GM19240 (cell line): ENCODE results near the gene ODAM.
"Not testable (repeated sequence)": the region's sequence is repeated elsewhere in the genome, so short reads cannot be mapped to it uniquely, and the experiment has no call there.

Experiments used
- DNase-seq: peaks from one replicate; pipeline ENCODE4 v3.0.0; 2011; ENCODE audit warnings: low spot score; ENCODE audit not compliant: insufficient read length

Gene ODAM, protein sequence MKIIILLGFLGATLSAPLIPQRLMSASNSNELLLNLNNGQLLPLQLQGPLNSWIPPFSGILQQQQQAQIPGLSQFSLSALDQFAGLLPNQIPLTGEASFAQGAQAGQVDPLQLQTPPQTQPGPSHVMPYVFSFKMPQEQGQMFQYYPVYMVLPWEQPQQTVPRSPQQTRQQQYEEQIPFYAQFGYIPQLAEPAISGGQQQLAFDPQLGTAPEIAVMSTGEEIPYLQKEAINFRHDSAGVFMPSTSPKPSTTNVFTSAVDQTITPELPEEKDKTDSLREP

DNA sequence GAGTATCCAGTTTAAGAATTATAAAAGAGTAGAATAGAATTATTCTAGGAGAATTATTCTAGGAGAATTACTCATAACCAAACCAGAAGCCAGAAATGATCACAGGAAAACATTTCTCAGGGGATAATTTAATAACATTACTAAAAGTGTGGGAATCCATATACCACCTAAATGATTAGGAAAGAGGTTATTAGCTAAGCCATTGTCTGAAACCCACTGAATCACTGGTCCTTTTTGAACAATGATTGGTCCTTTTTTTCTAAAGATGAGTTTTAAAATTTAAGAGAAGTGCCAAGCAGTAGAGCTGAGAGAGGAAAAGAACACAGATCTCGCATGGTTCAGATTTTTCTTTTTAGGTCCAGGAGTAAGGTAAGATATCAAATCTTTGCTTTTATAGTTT, at the start of gene ODAM:
ODAM (plus strand) TSS at position 301 of the 400 bp plus-strand sequence. CDS start 819 bp downstream, outside the sequence.
- DNase-seq, result no peak

DNA sequence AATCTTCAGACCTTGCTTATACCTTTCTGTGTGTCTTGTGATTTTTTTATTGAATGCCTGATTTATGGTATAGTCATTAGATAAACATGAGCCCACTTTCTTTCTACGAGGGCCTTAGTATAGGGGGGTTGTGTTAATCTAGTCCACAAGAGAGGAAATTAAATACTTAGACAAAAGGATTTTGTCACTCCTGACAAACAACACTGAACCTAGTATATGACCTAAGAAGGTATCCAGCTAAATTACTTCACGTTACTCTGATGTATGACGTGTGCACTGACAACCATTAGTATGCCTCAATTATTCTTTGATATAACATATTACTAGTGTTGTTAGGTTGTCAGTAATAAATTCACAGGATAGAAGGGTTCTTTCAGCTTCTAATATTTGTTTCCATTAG, 44.3 kb upstream of the ODAM start:
- DNase-seq, result no peak

DNA sequence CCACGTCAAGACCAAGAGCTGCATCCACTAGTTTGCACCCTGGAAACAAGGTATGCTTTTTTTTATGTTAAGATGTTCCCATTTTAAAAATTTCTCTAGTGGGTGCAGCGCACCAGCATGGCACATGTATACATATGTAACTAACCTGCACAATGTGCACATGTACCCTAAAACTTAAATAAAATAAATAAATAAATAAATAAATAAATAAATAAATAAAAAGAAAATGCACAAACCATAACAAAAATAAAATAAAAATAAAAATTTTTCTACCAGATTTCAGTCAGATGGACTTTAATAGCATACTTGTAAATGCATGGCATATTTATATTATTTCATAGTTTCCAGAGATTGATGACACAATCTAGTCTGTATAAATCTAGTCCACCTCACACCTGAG, 43.4 kb upstream of the ODAM start:
- DNase-seq, result no peak

DNA sequence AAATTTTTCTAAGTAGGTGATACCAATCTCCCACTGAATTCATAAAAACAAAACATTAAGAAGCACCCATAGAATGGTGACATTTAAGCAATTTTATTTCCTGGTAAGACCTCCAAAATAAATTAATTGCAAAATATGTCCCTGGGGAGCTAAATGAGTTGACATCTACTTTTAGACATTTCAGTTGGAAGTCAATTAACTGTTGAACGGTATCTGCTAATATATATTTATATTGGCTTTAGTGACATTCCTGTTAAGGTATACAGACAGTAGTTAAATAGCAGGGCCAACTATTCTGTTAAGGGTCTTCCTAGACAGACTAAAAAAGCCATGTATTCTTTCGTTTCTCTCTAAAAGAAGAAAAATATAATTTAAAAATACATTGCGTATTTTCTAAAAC, 41.6 kb upstream of the ODAM start, which contains the start of gene PRR27:
PRR27 (plus strand) TSS at position 301 of the 400 bp plus-strand sequence. CDS start 139 bp downstream, outside the sequence.
- no peak for DNase-seq

DNA sequence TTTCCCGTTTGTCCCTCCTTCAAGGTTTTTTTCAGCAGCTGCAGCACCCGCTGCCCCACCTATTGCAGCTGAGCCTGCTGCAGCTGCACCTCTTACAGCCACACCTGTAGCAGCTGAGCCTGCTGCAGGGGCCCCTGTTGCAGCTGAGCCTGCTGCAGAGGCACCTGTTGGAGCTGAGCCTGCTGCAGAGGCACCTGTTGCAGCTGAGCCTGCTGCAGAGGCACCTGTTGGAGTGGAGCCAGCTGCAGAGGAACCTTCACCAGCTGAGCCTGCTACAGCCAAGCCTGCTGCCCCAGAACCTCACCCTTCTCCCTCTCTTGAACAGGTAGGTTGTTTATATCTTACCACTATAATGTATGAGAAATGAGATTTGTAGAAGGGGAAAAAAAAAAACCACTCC, 36.9 kb upstream of the ODAM start:
- no peak for DNase-seq

DNA sequence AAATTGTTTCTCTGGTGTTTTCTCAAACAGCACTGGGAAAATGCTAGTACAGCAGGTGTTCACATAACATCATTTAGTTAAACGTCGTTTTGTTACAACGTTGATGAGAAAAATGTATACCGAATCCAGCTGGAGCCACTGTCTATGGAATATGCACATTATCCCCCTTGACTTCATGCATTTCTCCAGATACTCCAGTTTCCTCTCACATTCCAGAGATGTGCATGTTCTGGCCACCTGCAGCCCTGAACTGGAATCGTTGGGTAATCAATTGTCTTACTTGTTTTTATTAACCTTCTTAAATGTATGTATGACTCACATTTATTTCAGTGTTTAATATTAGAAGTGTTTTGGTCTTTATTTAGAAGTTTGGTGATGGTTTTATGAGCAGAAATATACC, 18.4 kb upstream of the ODAM start:
- no peak for DNase-seq

DNA sequence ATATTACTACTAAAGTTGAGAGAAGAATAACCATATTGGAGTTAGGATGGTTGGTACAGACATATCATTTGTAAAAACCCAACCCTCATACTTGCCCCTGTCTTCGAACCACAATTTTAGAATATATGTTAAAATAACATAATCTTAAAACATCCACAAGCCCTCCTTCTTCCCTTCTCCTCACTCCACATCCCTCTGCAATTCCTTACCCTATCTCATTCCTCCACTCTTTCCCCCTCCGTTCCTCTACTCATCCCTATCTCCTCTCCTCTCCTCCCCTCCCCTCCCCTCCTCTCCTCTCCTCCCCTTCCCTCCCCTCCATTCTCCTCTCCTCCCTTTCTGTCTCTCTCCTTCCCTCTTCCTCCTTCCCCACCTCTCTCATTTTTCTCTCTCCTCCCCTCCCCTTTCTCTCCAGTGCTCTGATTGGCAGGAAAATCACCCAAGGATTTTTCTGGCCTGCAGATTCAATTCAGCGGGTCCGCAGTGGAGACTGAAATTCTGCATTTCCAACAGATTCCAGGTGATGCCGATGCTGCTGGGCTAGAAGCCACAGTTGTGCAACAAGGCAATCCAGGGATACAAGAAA, 17.4 kb upstream of the ODAM start:
- no peak for DNase-seq

DNA sequence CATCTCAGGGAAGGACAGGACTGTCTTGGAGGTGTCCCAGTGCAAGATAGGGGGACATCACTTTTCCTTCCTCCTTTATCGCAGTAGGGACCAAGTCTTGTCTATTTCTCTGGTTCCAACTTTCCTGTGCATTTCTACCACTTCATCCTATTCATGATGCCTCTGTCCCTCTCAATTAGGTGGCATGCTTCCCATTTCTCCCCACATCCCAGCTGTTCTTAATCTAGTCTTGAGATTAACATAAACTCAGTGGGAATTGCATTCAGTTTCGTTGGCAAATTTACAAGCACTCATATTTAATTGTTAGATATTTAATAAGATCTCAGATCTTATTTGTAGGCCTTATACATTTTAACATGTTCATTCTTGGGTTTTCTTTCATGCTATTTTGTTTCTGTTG, 15.7 kb upstream of the ODAM start:
- no peak for DNase-seq

DNA sequence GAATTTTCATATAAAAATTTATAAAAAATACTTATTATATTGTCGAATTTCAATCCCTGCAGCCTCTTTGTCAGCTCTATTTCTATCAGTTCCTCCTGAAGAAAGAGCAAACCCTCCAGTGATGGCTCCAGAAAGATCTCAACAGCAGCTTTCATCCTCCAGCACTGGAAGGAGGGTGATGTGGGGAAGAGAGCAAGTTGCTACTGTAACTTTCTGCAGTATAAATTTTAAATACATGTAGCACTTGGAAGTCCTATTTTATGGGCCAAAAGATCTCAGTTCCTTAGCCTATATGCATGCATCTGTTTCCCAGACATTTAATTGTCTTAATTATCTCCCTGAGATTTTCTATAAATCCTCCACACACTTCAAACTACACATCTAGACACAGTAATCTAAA, 13.7 kb upstream of the ODAM start:
- DNase-seq, result no peak

DNA sequence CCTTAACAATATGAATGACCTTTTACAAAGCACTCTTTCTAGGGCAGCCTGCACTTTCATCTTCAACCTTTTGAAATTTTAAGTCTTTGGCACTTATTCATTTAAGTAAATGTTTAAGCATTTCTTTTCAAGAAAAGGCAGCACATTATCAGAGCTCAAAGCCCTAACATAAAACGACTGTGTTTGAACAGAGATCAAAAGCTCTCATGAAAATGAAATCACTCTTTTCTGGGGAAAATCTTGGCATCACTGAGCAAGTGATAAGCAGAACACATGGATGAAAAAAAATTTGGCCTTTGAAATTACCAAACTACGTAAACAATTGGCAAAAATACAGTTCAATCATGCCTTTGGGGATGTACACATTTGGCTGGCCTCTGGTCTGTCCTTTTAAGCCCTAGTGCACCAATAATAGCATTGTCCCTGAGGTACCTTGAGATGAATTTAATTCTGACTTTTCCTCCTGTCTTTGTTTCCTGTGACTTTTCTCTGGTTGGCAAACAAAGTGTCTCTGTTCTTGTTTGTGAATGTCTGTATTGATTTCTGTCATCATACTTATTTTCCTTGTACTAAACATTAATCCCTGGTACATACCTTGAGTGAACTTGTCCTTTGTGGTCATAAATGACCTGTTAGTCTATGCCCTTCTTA, 12.9 kb upstream of the ODAM start:
- DNase-seq, result no peak

DNA sequence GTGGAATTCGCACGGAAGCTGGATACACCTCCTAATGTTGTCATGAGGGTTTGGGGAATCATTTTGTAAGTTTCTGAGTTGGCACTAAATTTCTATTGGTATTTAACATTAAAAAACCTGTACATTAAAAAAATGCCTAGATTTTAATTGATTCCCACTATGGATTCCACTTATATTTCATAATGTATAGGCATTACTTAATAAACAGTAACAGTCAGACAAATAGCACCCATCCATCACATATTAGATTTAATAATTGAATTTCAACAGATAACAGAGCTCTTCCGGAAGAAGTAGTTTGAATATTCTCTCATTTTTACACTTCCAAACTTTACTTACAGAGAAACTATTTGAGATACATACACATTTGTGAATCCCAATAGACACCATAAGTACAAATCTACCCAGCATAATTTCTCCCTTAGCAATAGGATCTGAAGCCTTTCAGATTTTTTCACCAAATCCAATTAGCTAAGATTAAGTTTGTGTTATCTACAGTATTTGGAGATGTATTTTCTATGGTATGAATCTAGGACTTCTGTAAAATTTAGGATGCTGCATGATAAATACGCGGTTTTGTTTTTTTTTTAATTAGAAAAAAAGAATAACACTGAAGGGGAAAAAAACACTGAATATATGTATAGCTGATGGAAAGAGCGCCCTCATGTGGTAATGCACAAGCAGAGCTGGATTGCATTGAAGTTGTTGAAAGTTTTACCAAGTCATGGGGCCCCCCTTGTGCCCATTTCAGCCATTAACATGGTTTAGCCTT, 12.2 kb upstream of the ODAM start:
- DNase-seq, result no peak

DNA sequence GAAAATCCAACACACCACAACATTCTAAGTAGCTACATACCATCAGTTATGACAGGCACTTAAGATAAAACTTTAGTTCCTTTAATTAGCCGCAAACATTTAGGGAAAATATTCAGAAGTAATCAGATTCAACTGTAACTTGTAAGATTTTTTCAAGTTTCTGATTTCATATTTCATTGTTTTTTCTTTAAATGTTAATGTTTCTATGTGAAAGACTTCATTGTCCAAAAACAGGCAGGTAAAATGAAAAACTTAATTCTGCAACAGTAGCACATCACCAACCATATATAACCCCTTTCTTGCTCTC, 11.6 kb upstream of the ODAM start:
- DNase-seq, result no peak

DNA sequence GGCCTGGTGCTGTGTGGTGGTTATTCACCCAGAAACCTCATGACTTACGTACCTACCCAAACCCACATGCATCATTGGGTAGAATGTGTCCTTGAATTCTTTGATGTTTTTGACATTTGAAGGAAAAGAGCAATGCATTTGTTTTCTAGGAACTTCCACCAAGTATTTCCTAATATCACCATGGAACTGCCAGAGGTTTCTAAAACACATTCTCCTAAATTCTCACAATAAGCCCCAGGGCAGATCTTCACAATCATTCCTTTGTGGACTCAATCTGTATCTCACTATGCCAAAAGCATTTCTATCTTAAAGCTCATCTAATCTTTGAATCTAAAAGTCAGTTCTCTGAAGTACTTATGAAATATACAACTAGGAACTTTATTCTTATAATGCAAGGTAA, 8.3 kb upstream of the ODAM start:
- DNase-seq, result no peak

DNA sequence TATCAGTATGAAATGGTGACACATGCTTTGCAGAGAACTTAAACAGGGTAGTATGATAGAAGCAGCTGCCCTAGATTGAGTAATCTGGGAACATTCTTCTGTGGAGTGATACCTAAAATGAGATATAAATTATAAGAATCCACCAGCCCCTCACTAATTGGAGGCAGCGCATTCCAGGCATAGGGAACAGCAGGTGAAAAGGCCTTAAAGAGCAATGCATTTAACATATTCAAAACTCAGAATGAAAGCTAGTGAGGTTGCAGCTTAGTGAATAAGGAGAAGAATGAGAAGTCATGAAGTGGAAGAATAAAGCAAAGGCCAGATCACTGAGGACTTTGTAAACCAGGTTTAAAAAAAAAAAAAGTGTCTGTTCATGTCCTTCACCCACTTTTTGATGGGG, 4.9 kb upstream of the ODAM start:
- DNase-seq, result no peak

DNA sequence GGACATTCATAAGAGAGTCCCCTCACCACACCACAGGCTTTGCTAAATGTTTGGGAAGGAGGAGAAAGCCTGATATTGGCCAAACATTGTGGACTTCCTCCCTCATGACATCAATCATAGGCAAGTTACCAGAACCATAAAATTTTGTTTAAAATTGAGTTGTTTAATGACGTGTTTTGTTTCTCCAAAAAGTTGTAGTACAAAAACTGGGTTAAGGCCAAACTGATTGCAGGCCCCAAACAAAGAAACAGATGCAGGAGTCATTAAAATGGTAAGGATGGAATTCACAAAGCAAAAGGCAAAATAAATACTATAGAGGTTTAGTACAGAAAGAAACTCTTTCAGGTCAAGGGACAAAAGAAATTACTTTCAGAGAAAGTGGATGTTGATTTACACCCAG, 3.9 kb upstream of the ODAM start:
- DNase-seq, result no peak

DNA sequence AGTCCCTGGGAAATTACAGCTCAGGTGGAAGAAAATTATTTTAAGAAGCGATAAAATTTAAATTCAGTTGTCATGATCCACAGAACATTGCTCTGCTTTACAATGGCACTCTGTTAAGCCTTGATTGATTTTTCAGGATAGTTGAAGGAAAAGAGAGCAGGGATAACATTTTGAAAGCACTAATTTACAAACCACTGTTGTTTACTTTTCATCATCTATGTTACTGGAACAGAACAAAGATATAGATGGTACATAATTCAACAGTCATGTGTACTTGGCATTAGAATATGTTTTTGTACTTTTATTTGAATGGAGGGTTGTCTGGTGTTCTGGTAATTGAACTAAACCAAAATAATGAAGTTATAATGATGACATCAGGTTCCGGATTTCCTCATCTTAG, 2.6 kb upstream of the ODAM start:
- no peak for DNase-seq

DNA sequence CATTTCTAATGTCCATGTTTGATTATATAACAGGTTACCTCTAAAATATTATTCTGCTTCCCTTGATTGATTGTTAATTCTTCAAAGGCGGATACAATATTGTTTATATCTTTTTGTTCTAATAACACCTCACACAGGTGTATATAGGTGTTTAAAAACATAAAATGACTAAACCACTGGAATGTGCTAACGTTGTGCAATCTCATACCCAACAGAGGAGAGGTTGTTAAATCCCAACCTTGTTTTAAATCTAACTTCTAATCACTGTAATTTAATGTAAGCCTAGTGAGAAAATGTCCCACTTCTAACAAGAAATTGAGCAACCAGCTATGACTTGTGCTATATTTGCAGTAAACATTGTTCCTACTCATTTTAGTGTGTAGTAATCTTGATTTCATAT, 1.3 kb downstream of the ODAM start:
- no peak for DNase-seq

DNA sequence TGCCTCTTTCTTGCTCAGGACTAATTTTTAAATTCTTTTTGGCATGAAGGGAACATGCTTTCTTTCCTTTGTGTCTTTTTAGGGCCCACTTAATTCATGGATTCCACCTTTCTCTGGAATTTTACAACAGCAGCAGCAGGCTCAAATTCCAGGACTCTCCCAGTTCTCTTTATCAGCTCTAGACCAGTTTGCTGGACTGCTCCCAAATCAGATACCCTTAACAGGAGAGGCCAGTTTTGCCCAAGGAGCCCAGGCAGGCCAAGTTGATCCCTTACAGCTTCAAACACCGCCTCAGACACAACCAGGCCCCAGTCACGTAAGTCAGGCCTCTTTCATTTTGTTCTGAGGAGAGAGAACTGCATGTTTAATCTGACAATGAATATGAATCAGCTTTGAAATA, 2.3 kb downstream of the ODAM start:
- DNase-seq, result no peak

DNA sequence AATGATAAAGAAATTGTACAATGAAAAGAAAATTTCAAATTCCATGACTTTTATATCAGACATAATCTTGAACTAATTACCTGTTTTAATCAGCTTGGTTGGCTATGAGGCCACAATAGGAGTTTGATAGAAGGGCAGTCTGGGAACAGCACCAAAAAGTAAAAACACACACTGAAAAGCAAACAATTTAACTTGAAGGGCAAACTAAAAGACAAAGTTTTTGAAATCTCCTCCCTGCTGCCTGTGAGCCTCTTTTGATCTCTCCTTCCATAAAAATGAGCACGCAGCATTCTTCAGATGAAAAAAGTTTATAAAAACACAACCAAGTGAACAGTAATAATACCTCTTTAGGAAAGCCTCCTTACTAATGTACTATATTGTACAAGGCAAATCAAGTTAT, 8.1 kb downstream of the ODAM start:
- no peak for DNase-seq

DNA sequence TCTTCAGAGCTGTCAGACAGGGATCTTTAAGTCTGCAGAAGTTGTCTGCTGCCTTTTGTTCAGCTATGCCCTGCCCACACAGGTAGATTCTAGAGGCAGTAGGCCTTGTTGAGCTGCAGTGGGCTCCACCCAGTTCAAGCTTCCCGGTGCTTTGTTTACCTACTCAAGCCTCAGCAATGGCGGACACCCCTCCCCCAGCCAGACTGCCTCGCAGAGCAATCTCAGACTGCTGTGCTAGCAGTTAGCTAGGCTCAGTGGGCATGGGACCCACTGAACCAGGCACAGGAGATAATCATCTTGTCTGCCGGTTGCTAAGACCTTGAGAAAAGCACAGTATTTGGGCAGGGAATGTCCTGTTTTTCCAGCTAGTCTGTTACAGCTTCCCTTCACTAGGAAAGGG, 17.2 kb downstream of the ODAM start:
- DNase-seq, result not testable (repeated sequence)

DNA sequence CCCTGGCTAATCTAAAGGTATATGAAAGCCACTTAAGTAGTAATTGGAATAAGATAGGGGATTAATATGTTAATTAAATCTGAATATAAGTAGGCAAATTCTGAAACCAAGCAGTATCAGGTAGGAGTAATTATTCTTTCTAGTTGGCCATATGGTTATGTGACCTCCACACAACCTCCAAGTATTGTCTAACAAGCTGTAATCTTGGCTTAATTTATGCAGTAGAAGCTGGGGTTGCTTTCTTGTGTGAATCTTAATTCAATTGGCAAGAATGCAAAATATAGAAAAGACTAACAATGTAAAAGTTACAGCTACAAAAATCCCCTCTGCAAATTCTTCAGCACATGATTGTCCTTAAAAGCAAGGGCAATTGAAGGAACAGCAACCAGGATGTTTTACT, 20.6 kb downstream of the ODAM start:
- DNase-seq, result not testable (repeated sequence)

DNA sequence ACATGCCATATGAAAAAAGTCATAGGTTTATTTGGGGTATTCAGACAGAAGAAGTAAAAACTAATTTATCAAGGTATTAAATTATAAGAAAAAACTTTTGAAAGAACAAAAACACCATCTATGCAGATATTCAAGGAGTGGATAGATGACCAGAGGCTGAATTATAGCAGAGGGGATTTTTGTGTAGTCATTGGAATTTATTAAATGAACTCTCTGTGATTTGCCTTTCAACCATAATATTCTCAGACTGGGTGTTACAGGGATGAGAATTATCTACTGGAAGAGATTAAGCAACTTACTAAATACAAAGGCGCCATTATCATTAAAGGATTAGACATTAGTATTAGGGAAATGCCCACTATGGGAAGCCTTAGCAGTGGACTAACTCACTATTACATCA, 21.0 kb downstream of the ODAM start:
- DNase-seq, result not testable (repeated sequence)
